GM12878 (cell line): Measurements from ENCODE around the gene COL9A3. TPM values are rescaled to one million over a fixed set of nuclear protein-coding genes. Genes with fewer than 3 reads are reported as not detected.

Source experiments
- ATAC-seq: fragments of 200-7000 bp; cut with Tn5 transposase; 3 replicates; pipeline ENCODE4 v1.9.1; 2020; ENCODE audit warnings: mild to moderate bottlenecking, moderate library complexity
- BruUV-seq: library from RNA; stranded (reverse); fragments of 400-500 nt; replicated peaks from 2 replicates; lab custom pipeline; 2021; lab: Mats Ljungman, UMichigan
- CTCF ChIA-PET: fragments of 300-600 bp; sonication (Branson Sonifier 250); formaldehyde crosslinking; extraction: SDS; loops from one replicate; lab custom pipeline; 2021; ENCODE audit warnings: inconsistent platforms; lab: Yijun Ruan, JAX
- POLR2A ChIA-PET: fragments of 350-600 bp; formaldehyde crosslinking; extraction: SDS; loops from one replicate; lab custom pipeline; 2021; ENCODE audit warnings: inconsistent platforms; lab: Charles Lee
- RAD21 ChIA-PET: fragments of 300-600 bp; sonication (Branson Sonifier 250); formaldehyde crosslinking; loops from one replicate; lab custom pipeline; 2023; ENCODE audit warnings: antibody characterized with exemption; ENCODE audit not compliant: unreplicated experiment; lab: Charles Lee
- SMC1A ChIA-PET: fragments of 300-600 bp; sonication (Branson Sonifier 250); formaldehyde crosslinking; loops from one replicate; lab custom pipeline; 2023; ENCODE audit not compliant: unreplicated experiment, uncharacterized antibody; lab: Charles Lee
- DNase-seq: peaks from one replicate; pipeline ENCODE4 v3.0.0-alpha.2; 2011; ENCODE audit warnings: low read depth, low spot score
- FAIRE-seq: peaks from 3 replicates; lab custom pipeline; 2011; peaks lifted over from hg19 to GRCh38; lab: Jason Lieb, UNC
- H2AFZ ChIP-seq: 2 replicates; pipeline ENCODE4 v1.6.0; 2011; ENCODE audit warnings: low read depth, low read length, control low read depth; ENCODE audit not compliant: control insufficient read depth
- H3K27ac ChIP-seq: 2 replicates; pipeline ENCODE4 v1.5.1; 2011; ENCODE audit warnings: control low read depth; ENCODE audit not compliant: control insufficient read depth, insufficient read depth
- H3K27me3 ChIP-seq, 2 experiments: replicated peaks in 1 of 2; 2 replicates each; pipeline versions ENCODE4 v1.6.0 to v1.6.1; 2011; ENCODE audit warnings: low read length in 1 of 2; ENCODE audit not compliant: control insufficient read depth in 2 of 2, insufficient read depth in 2 of 2
- H3K36me3 ChIP-seq, 2 experiments: 2 replicates each; pipeline ENCODE4 v1.5.1; 2011; ENCODE audit warnings: low read length in 1 of 2; ENCODE audit not compliant: control insufficient read depth in 2 of 2, insufficient read depth in 2 of 2
- H3K4me1 ChIP-seq: 2 replicates; pipeline ENCODE4 v1.6.1; 2011; ENCODE audit warnings: mild to moderate bottlenecking, low read length, moderate library complexity, mixed read lengths; ENCODE audit not compliant: control insufficient read depth, insufficient read depth
- H3K4me2 ChIP-seq: 2 replicates; pipeline ENCODE4 v1.6.0; 2011; ENCODE audit warnings: control low read depth; ENCODE audit not compliant: control insufficient read depth, insufficient read depth
- H3K4me3 ChIP-seq: fragments of 200-600 bp; sonication (generic); 2 replicates; pipeline ENCODE4 v1.5.1; 2016
- H3K79me2 ChIP-seq: 2 replicates; pipeline ENCODE4 v1.6.0; 2011; ENCODE audit warnings: low read length; ENCODE audit not compliant: control insufficient read depth, insufficient read depth
- H3K9ac ChIP-seq: 2 replicates; pipeline ENCODE4 v1.8.0; 2011; ENCODE audit warnings: low read length, control low read depth, mixed read lengths; ENCODE audit not compliant: control insufficient read depth, insufficient read depth
- H3K9me3 ChIP-seq: replicated peaks from 3 replicates; pipeline ENCODE4 v1.5.1; 2011; ENCODE audit warnings: mild to moderate bottlenecking, low read length; ENCODE audit not compliant: control insufficient read depth, insufficient read depth
- H4K20me1 ChIP-seq: 2 replicates; pipeline ENCODE4 v1.6.0; 2011; ENCODE audit not compliant: control insufficient read depth, insufficient read depth
- ATF7 ChIP-seq: fragments of 450-650 bp; IDR thresholded peaks from 2 replicates; pipeline ENCODE4 v1.6.1; 2016; ENCODE audit warnings: low read depth, mild to moderate bottlenecking
- BRCA1 ChIP-seq: IDR thresholded peaks from 2 replicates; pipeline ENCODE4 v1.6.1; 2011; ENCODE audit warnings: low read depth, low read length, improper control_type of control experiment
- PBX3 ChIP-seq: IDR thresholded peaks from 2 replicates; pipeline ENCODE4 v1.6.1; 2011; ENCODE audit warnings: mild to moderate bottlenecking, low read depth, low read length, moderate library complexity; ENCODE audit not compliant: insufficient replicate concordance
- SIX5 ChIP-seq: IDR thresholded peaks from 2 replicates; pipeline ENCODE4 v1.6.1; 2011; ENCODE audit warnings: mild to moderate bottlenecking, low read depth, low read length, moderate library complexity; ENCODE audit not compliant: severe bottlenecking
- whole genome bisulfite sequencing: methylation state at CpG from one replicate; pipeline ENCODE4 v1.1.6; 2016; ENCODE audit warnings: low lambda C conversion rate; ENCODE audit not compliant: insufficient replicate concordance, insufficient coverage; ENCODE audit errors: missing lambda C conversion rate; 5-methylcytosine and 5-hydroxymethylcytosine counted together
- in situ Hi-C: fragments of 300-500 bp; cut with MboI; formaldehyde crosslinking; loops from 9 replicates; pipeline ENCODE4 v1.14.3; 2018; ENCODE audit warnings: mixed read lengths
- intact Hi-C: fragments of 100-400 bp; cut with micrococcal nuclease; formaldehyde crosslinking; loops from one replicate; pipeline ENCODE4 v1.14.2; 2022; ENCODE audit not compliant: unreplicated experiment
- polyA plus RNA-seq, 11 experiments: library from polyadenylated mRNA; depleted of rRNA in 4 of 11; unstranded in 6 of 11; stranded (reverse) in 5 of 11; fragments of >200 nt; fragmentation: Nextera tagmentation in 4 of 11; fragmentation: Illumina TruSeq in 1 of 11; extraction: Ambion mirVana in 4 of 11; extraction: Trizol in 1 of 11; gene quantifications; 1 replicate in 1 of 11; 2 replicates in 10 of 11; pipeline versions ENCODE4 v1.2.1 to v1.2.3, GENCODE V29; 2011 to 2016; ENCODE audit warnings: inconsistent platforms in 2 of 11, missing spikeins in 2 of 11, low read depth in 1 of 11
- total RNA-seq, 4 experiments: library from RNA; depleted of rRNA in 3 of 4; stranded (reverse); fragments of >200 nt in 3 of 4; fragmentation: Illumina TruSeq in 1 of 4; extraction: Trizol in 1 of 4; gene quantifications; 2 replicates each; pipeline versions ENCODE4 v1.2.1 to v1.2.3, GENCODE V29; 2013 to 2021

COL9A3 gene
- total and polyA plus RNA-seq, 10 of the 15 experiments (the other 5 are each of a cell fraction or from before 2014, with no cell fraction given) = 0.09 to 1.7 (median 0.63) TPM; not detected in 1

- BruUV-seq = no TSS peak
- Histone ChIP-seq H3K9me3 (no peaks in the 10 kb centered on the region), H3K27ac (no peak overlapping the region), H3K4me1 (0 out of 2 replicates have a peak, but pooled peaks cover 2% of the 10 kb centered on the region), H3K27me3 (peaks cover 6 to 8% of the 10 kb centered on the region in 2 experiments; a peak in 3 of 4 replicates), H3K79me2 (no peaks in the 10 kb centered on the region), H4K20me1 (no peaks in the 10 kb centered on the region), H3K36me3 (no peaks in the 10 kb centered on the region), H3K4me3 (no peak overlapping the region), H3K9ac (no peak overlapping the region), H3K4me2 (no peak overlapping the region)
- intact Hi-C loops = no loop called here
- ChIA-PET RAD21 (no interaction called here), POLR2A (no interaction called here), SMC1A (no interaction called here), CTCF (no interaction called here)
- in situ Hi-C loops = no loop called here
- DNase-seq (no peak), ATAC-seq (no peak), FAIRE-seq (no peak)
- 35% methylated on average over 23 of the region's 23 CpGs for WGBS
- TF ChIP-seq BRCA1 = no peak
- TF ChIP-seq SIX5 = no peak
- TF ChIP-seq PBX3 = no peak
- no peak for TF ChIP-seq ATF7
- TF ChIP-seq, all 136 proteins: peak for 0
- H2AFZ ChIP-seq = no peak overlapping the region
These were observed 3.5 kb downstream of the COL9A3 start for GRCh38 chr20:62820208-62820961.
